SK-N-SH treated with all-trans-retinoic acid at 6 μM for 48 hours (cell line): Measurements from ENCODE around the gene CD300C.

Experiments
- ATAC-seq: fragments of 200-7000 bp; cut with Tn5 transposase; 3 replicates; pipeline ENCODE4 v1.9.1; 2020; ENCODE audit warnings: mild to moderate bottlenecking, moderate library complexity
- ARNTL ChIP-seq: fragments of 450-650 bp; formaldehyde crosslinking; IDR thresholded peaks from 2 replicates; pipeline ENCODE4 v1.5.0; 2020; ENCODE audit warnings: low read depth, mild to moderate bottlenecking, moderate library complexity, borderline replicate concordance
- BACH2 ChIP-seq: fragments of 250-450 bp; sonication (Bioruptor Pico); IDR thresholded peaks from 2 replicates; pipeline ENCODE4 v1.9.0; 2021; ENCODE audit warnings: mild to moderate bottlenecking, borderline replicate concordance
- CREB5 ChIP-seq: fragments of 250-450 bp; sonication (Bioruptor Pico); IDR thresholded peaks from 2 replicates; pipeline ENCODE4 v1.5.1; 2020; ENCODE audit warnings: low read depth, mild to moderate bottlenecking, moderate library complexity
- ESRRG ChIP-seq: fragments of 250-450 bp; sonication (Bioruptor Pico); IDR thresholded peaks from 2 replicates; pipeline ENCODE4 v1.6.1; 2021; ENCODE audit warnings: mild to moderate bottlenecking
- GLIS3 ChIP-seq: fragments of 250-450 bp; sonication (Bioruptor Pico); IDR thresholded peaks from 2 replicates; pipeline ENCODE4 v1.5.0; 2020; ENCODE audit warnings: mild to moderate bottlenecking, moderate library complexity
- ISL1 ChIP-seq: fragments of 250-450 bp; sonication (Bioruptor Pico); IDR thresholded peaks from 2 replicates; pipeline ENCODE4 v2.1.2; 2022; ENCODE audit warnings: mild to moderate bottlenecking, moderate library complexity
- OSR1 ChIP-seq: fragments of 250-450 bp; sonication (Bioruptor Pico); IDR thresholded peaks from 2 replicates; pipeline ENCODE4 v1.8.0; 2022; ENCODE audit warnings: moderate library complexity, mild to moderate bottlenecking, inconsistent platforms
- RARB ChIP-seq: fragments of 250-450 bp; sonication (Bioruptor Pico); IDR thresholded peaks from 2 replicates; pipeline ENCODE4 v1.8.0; 2021; ENCODE audit warnings: mild to moderate bottlenecking, moderate library complexity
- SNAI2 ChIP-seq: fragments of 250-450 bp; sonication (Bioruptor Pico); IDR thresholded peaks from 2 replicates; pipeline ENCODE4 v1.5.0; 2020; ENCODE audit warnings: mild to moderate bottlenecking, moderate library complexity
- TCF4 ChIP-seq: fragments of 250-450 bp; sonication (Bioruptor Pico); IDR thresholded peaks from 2 replicates; pipeline ENCODE4 v1.8.0; 2021; ENCODE audit warnings: mild to moderate bottlenecking, moderate library complexity, borderline replicate concordance
- TOX ChIP-seq: fragments of 250-450 bp; sonication (Bioruptor Pico); IDR thresholded peaks from 2 replicates; pipeline ENCODE4 v1.8.0; 2021; ENCODE audit warnings: mild to moderate bottlenecking, moderate library complexity, borderline replicate concordance
- TSHZ2 ChIP-seq: fragments of 250-450 bp; sonication (Bioruptor Pico); IDR thresholded peaks from 2 replicates; pipeline ENCODE4 v1.5.0; 2020; ENCODE audit warnings: mild to moderate bottlenecking, moderate library complexity
- ZC3H10 ChIP-seq: fragments of 250-450 bp; sonication (Bioruptor Pico); IDR thresholded peaks from 2 replicates; pipeline ENCODE4 v1.5.1; 2021; ENCODE audit warnings: mild to moderate bottlenecking, moderate library complexity
- ZFP3 ChIP-seq: fragments of 250-450 bp; sonication (Bioruptor Pico); IDR thresholded peaks from 2 replicates; pipeline ENCODE4 v1.5.0; 2020; ENCODE audit warnings: mild to moderate bottlenecking, moderate library complexity
- ZFP30 ChIP-seq: fragments of 450-650 bp; formaldehyde crosslinking; IDR thresholded peaks from 2 replicates; pipeline ENCODE4 v1.5.0; 2022; ENCODE audit warnings: mild to moderate bottlenecking, moderate library complexity
- ZNF70 ChIP-seq: fragments of 450-650 bp; formaldehyde crosslinking; IDR thresholded peaks from 2 replicates; pipeline ENCODE4 v1.5.0; 2020; ENCODE audit warnings: mild to moderate bottlenecking, moderate library complexity
- TF ChIP-seq, protein P1 (sequence below): fragments of 250-450 bp; sonication (Bioruptor Pico); IDR thresholded peaks from 2 replicates; pipeline ENCODE4 v1.8.0; 2021; ENCODE audit warnings: low read depth, mild to moderate bottlenecking, moderate library complexity, borderline replicate concordance
- TF ChIP-seq, protein P2 (sequence below): fragments of 250-450 bp; sonication (Bioruptor Pico); IDR thresholded peaks from 2 replicates; pipeline ENCODE4 v1.8.0; 2020; ENCODE audit warnings: mild to moderate bottlenecking, moderate library complexity, borderline replicate concordance

The CD300C gene

DNA sequence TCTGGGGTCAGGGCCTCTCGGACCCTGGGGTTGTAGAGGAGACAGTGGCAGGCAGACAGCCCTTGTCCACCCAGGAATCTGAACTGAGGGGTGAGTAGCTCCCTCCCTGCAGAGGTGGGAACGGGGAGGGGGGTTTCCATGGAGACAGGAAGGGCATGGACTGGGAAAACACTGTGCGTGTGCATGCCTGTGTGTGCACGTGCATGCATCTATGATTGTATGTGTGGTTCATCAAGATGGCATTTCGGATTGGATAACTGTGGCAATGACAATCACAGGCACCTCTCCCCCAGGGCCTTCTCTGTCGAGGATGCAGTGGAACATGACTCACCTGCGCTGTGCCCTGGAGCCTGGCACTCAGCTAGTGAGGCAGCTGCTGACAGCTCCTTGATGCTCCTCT is 6.1 kb upstream of the CD300C start (continued):
- TF ChIP-seq, protein P1, sequence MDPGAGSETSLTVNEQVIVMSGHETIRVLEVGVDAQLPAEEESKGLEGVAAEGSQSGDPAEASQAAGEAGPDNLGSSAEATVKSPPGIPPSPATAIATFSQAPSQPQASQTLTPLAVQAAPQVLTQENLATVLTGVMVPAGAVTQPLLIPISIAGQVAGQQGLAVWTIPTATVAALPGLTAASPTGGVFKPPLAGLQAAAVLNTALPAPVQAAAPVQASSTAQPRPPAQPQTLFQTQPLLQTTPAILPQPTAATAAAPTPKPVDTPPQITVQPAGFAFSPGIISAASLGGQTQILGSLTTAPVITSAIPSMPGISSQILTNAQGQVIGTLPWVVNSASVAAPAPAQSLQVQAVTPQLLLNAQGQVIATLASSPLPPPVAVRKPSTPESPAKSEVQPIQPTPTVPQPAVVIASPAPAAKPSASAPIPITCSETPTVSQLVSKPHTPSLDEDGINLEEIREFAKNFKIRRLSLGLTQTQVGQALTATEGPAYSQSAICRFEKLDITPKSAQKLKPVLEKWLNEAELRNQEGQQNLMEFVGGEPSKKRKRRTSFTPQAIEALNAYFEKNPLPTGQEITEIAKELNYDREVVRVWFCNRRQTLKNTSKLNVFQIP (CRISPR knock-in tag): no peak
- TF ChIP-seq ZFP30 (CRISPR knock-in tag): no peak
- TF ChIP-seq, protein P2, sequence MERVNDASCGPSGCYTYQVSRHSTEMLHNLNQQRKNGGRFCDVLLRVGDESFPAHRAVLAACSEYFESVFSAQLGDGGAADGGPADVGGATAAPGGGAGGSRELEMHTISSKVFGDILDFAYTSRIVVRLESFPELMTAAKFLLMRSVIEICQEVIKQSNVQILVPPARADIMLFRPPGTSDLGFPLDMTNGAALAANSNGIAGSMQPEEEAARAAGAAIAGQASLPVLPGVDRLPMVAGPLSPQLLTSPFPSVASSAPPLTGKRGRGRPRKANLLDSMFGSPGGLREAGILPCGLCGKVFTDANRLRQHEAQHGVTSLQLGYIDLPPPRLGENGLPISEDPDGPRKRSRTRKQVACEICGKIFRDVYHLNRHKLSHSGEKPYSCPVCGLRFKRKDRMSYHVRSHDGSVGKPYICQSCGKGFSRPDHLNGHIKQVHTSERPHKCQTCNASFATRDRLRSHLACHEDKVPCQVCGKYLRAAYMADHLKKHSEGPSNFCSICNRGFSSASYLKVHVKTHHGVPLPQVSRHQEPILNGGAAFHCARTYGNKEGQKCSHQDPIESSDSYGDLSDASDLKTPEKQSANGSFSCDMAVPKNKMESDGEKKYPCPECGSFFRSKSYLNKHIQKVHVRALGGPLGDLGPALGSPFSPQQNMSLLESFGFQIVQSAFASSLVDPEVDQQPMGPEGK (CRISPR knock-in tag): no peak
- TF ChIP-seq, all 23 proteins: peak for 0

DNA sequence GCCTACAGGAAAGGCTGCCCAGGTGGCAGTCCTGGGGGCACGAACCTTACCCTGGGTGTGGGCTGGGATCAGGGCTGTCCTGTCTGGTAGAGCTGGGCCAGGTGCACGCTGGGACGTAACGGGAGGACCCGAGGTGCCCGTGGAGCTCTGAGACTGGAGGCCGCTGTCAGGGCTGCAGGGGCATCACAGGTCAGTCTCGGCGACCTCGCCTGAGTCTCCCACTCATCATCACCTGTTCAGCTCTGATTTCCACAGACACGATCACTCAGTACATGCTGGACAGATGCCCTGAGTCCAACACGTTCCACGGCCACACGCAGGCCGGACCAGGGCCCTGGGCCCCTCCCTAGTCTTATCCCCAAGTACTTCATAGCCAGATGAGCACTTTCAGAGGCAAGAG is 4.7 kb upstream of the CD300C start:
- TF ChIP-seq ARNTL (CRISPR knock-in tag): no peak
- TF ChIP-seq TOX (CRISPR knock-in tag): no peak
- no peak for TF ChIP-seq BACH2 (CRISPR knock-in tag)
- TF ChIP-seq TSHZ2: no peak
- no peak for TF ChIP-seq TCF4 (CRISPR knock-in tag)
- TF ChIP-seq, all 23 proteins: peak for 0
- no peak for ATAC-seq

DNA sequence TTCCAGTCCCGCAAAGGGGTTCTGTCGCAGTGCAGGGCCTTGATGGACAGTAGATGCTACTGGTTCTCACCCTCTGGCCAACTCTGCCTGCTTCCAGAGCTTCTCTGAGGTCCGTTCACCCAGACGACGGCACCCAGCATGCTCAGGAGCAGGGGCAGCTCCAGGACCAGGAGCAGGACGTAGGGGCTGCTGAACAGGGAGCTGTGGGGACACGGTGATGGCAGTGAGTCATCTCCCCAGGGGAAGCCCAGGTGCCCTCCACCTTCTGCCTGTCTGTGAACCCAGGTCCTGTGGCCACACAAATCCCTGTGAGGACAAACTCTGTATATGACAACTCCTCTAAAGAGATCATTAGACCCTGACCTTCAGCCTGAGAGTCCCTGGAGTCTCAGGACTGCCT is 3.4 kb upstream of the CD300C start:
- TF ChIP-seq GLIS3 (CRISPR knock-in tag) (no peak), ZC3H10 (no peak), ZFP30 (CRISPR knock-in tag) (no peak), SNAI2 (CRISPR knock-in tag) (no peak), ZNF70 (CRISPR knock-in tag) (no peak), RARB (CRISPR knock-in tag) (no peak), TSHZ2 (no peak), TOX (CRISPR knock-in tag) (no peak), ZFP3 (no peak), TCF4 (CRISPR knock-in tag) (no peak), OSR1 (CRISPR knock-in tag) (no peak), BACH2 (CRISPR knock-in tag) (no peak), CREB5 (CRISPR knock-in tag) (no peak)
- TF ChIP-seq, all 23 proteins: peak for 0
- no peak for ATAC-seq

- no peak for ATAC-seq
- TF ChIP-seq CREB5 (CRISPR knock-in tag) (no peak), ZFP30 (CRISPR knock-in tag) (no peak), OSR1 (CRISPR knock-in tag) (no peak), ESRRG (CRISPR knock-in tag) (no peak), ZC3H10 (no peak), ISL1 (CRISPR knock-in tag) (no peak)
Observed at GRCh38 chr17:74547736-74548135, 1.8 kb upstream of the CD300C start.
